A673 (cell line): ENCODE results near the gene ZNF74. TPM values are rescaled to one million over a fixed set of nuclear protein-coding genes. Genes with fewer than 3 reads are reported as not detected.
"Not testable (repeated sequence)": the region's sequence is repeated elsewhere in the genome, so short reads cannot be mapped to it uniquely, and the experiment has no call there.

Experiments
- BruUV-seq: library from RNA; stranded (reverse); fragments of 400-500 nt; replicated peaks from 2 replicates; lab custom pipeline; 2021; lab: Mats Ljungman, UMichigan
- CTCF ChIA-PET: fragments of 300-600 bp; sonication (Branson Sonifier 250); formaldehyde crosslinking; loops from one replicate; lab custom pipeline; 2022; ENCODE audit warnings: antibody characterized with exemption; lab: Charles Lee
- POLR2A ChIA-PET: fragments of 300-600 bp; sonication (Branson Sonifier 250); formaldehyde crosslinking; loops from one replicate; lab custom pipeline; 2022; ENCODE audit warnings: antibody characterized with exemption; ENCODE audit not compliant: low non-redundant PET; lab: Charles Lee
- DNase-seq: peaks from one replicate; pipeline ENCODE4 v3.0.0-alpha.2; 2015; ENCODE audit warnings: low spot score
- H3K27ac ChIP-seq: fragments of 200-600 bp; sonication (generic); 2 replicates; pipeline ENCODE4 v1.5.1; 2016; ENCODE audit warnings: mixed run types, low read depth, mild to moderate bottlenecking, mixed read lengths, antibody characterized with exemption, low read length; ENCODE audit not compliant: poor library complexity, severe bottlenecking
- H3K27me3 ChIP-seq: fragments of 200-600 bp; sonication (generic); replicated peaks from 2 replicates; pipeline ENCODE4 v1.6.1; 2017; ENCODE audit warnings: mixed run types, low read depth, mild to moderate bottlenecking, mixed read lengths, antibody characterized with exemption, low read length; ENCODE audit not compliant: insufficient read depth, poor library complexity
- H3K36me3 ChIP-seq: fragments of 200-600 bp; sonication (generic); 2 replicates; pipeline ENCODE4 v1.6.1; 2016; ENCODE audit warnings: mixed run types, mild to moderate bottlenecking, mixed read lengths, antibody characterized with exemption, low read length; ENCODE audit not compliant: insufficient read depth, poor library complexity, severe bottlenecking
- H3K4me1 ChIP-seq: fragments of 200-600 bp; sonication (generic); 2 replicates; pipeline ENCODE4 v1.6.1; 2017; ENCODE audit warnings: mixed run types, mild to moderate bottlenecking, mixed read lengths, antibody characterized with exemption, low read length; ENCODE audit not compliant: insufficient read depth, poor library complexity, severe bottlenecking
- H3K4me3 ChIP-seq: fragments of 200-600 bp; sonication (generic); 2 replicates; pipeline ENCODE4 v1.5.1; 2016; ENCODE audit warnings: low read depth, mixed run types, mild to moderate bottlenecking, mixed read lengths, low read length; ENCODE audit not compliant: poor library complexity, severe bottlenecking
- H3K9me3 ChIP-seq: fragments of 200-600 bp; sonication (generic); 2 replicates; pipeline ENCODE4 v1.6.1; 2016; ENCODE audit warnings: mixed run types, low read depth, mild to moderate bottlenecking, mixed read lengths, antibody characterized with exemption, low read length; ENCODE audit not compliant: poor library complexity, severe bottlenecking
- CTCF ChIP-seq: fragments of 300-800, 200-600 bp; sonication (generic); conservative IDR thresholded peaks from 2 replicates; pipeline ENCODE4 v1.5.1; 2017; ENCODE audit warnings: low read depth, mild to moderate bottlenecking, antibody characterized with exemption, low read length, moderate library complexity, mixed read lengths
- EZH2 ChIP-seq: fragments of 200-600 bp; sonication (generic); IDR thresholded peaks from 2 replicates; pipeline ENCODE4 v1.6.1; 2017; ENCODE audit warnings: borderline replicate concordance, low read depth, mild to moderate bottlenecking, mixed read lengths, antibody characterized with exemption, low read length; ENCODE audit not compliant: poor library complexity, severe bottlenecking
- intact Hi-C: fragments of 100-400 bp; cut with micrococcal nuclease; formaldehyde crosslinking; loops from one replicate; pipeline ENCODE4 v1.10.0; 2022; ENCODE audit not compliant: unreplicated experiment
- total RNA-seq: library from RNA; stranded (reverse); gene quantifications from 2 replicates; pipeline ENCODE4 v1.2.3, GENCODE V29; 2021

ZNF74 gene
- total RNA-seq, 1 experiment from 2014 or later = 37.2 TPM

GRCh38 chr22:20376281-20376680 is 17.7 kb upstream of the ZNF74 start:
- H3K4me3 ChIP-seq, CTCF ChIA-PET, H3K27me3 ChIP-seq, POLR2A ChIA-PET, BruUV-seq, H3K9me3 ChIP-seq, H3K27ac ChIP-seq, H3K36me3 ChIP-seq, intact Hi-C loops, DNase-seq, H3K4me1 ChIP-seq: not testable (repeated sequence)

- H3K27me3 ChIP-seq, BruUV-seq, intact Hi-C loops, H3K9me3 ChIP-seq, H3K36me3 ChIP-seq, H3K27ac ChIP-seq, H3K4me1 ChIP-seq, CTCF ChIA-PET, DNase-seq, H3K4me3 ChIP-seq, POLR2A ChIA-PET: not testable (repeated sequence)
Observed at GRCh38 chr22:20376983-20377382, 17.0 kb upstream of the ZNF74 start.

GRCh38 chr22:20378110-20378509 is 15.8 kb upstream of the ZNF74 start:
- H3K4me3 ChIP-seq = no peak overlapping the region
- TF ChIP-seq CTCF (no peak), EZH2 (no peak)
- no peak for DNase-seq
- H3K27me3 ChIP-seq = no peaks in the 10 kb centered on the region
- no TSS peak for BruUV-seq
- CTCF ChIA-PET = no interaction called here
- no peak overlapping the region for H3K27ac ChIP-seq
- POLR2A ChIA-PET = no interaction called here
- intact Hi-C loops = no loop called here
- no peaks in the 10 kb centered on the region for H3K36me3 ChIP-seq
- H3K9me3 ChIP-seq = no peaks in the 10 kb centered on the region
- no peaks in the 10 kb centered on the region for H3K4me1 ChIP-seq

GRCh38 chr22:20378684-20379083 is 15.3 kb upstream of the ZNF74 start:
- DNase-seq, H3K9me3 ChIP-seq, BruUV-seq, POLR2A ChIA-PET, H3K36me3 ChIP-seq, H3K27me3 ChIP-seq, CTCF ChIA-PET, H3K4me3 ChIP-seq, H3K27ac ChIP-seq, intact Hi-C loops, H3K4me1 ChIP-seq: not testable (repeated sequence)

GRCh38 chr22:20380486-20380885 is 13.5 kb upstream of the ZNF74 start:
- no peaks in the 10 kb centered on the region for H3K9me3 ChIP-seq
- no peak overlapping the region for H3K27ac ChIP-seq
- DNase-seq = no peak
- no TSS peak for BruUV-seq
- H3K27me3 ChIP-seq = no peaks in the 10 kb centered on the region
- H3K4me1 ChIP-seq = no peaks in the 10 kb centered on the region
- no peak for TF ChIP-seq EZH2
- TF ChIP-seq CTCF = no peak
- ChIA-PET POLR2A (no interaction called here), CTCF (no interaction called here)
- intact Hi-C loops = no loop called here
- H3K36me3 ChIP-seq = no peaks in the 10 kb centered on the region
- H3K4me3 ChIP-seq = no peak overlapping the region
